Smooth muscle cell (in vitro differentiated cells): Measurements from ENCODE around the gene DIAPH1. TPM values are rescaled to one million over a fixed set of nuclear protein-coding genes. Genes with fewer than 3 reads are reported as not detected.

Experiments
- DNase-seq: peaks from one replicate; lab custom pipeline; 2025; ENCODE audit not compliant: unreplicated experiment; lab: John Stamatoyannopoulos, UW
- H2AFZ ChIP-seq: fragments of 200-600 bp; sonication (generic); 2 replicates; pipeline ENCODE4 v1.6.0; 2016; ENCODE audit warnings: antibody characterized with exemption, low read depth, mild to moderate bottlenecking
- H3F3A ChIP-seq: fragments of 200-600 bp; sonication (generic); 2 replicates; pipeline ENCODE4 v1.6.0; 2017; ENCODE audit warnings: antibody characterized with exemption, low read depth
- H3K27ac ChIP-seq: fragments of 200-600 bp; sonication (generic); 2 replicates; pipeline ENCODE4 v1.5.1; 2016; ENCODE audit warnings: low read depth, mild to moderate bottlenecking
- H3K27me3 ChIP-seq: fragments of 200-600 bp; sonication (generic); 2 replicates; pipeline ENCODE4 v1.6.1; 2016; ENCODE audit warnings: low read depth, mild to moderate bottlenecking
- H3K36me3 ChIP-seq: fragments of 200-600 bp; sonication (generic); 2 replicates; pipeline ENCODE4 v1.5.1; 2016; ENCODE audit warnings: low read depth
- H3K4me1 ChIP-seq: fragments of 200-600 bp; sonication (generic); 2 replicates; pipeline ENCODE4 v1.5.1; 2016; ENCODE audit warnings: low read depth
- H3K4me2 ChIP-seq: fragments of 200-600 bp; sonication (generic); 2 replicates; pipeline ENCODE4 v1.6.0; 2016; ENCODE audit warnings: mild to moderate bottlenecking
- H3K4me3 ChIP-seq: fragments of 200-600 bp; sonication (generic); 2 replicates; pipeline ENCODE4 v1.5.1; 2016; ENCODE audit warnings: mild to moderate bottlenecking
- H3K79me2 ChIP-seq: fragments of 200-600 bp; sonication (generic); 2 replicates; pipeline ENCODE4 v1.6.0; 2016; ENCODE audit warnings: low read depth, mild to moderate bottlenecking
- H3K9ac ChIP-seq: fragments of 200-600 bp; sonication (generic); 2 replicates; pipeline ENCODE4 v1.6.0; 2016; ENCODE audit warnings: low read depth
- H3K9me3 ChIP-seq: fragments of 200-600 bp; sonication (generic); replicated peaks from 2 replicates; pipeline ENCODE4 v1.5.1; 2016; ENCODE audit warnings: low read depth
- H4K20me1 ChIP-seq: fragments of 200-600 bp; sonication (generic); 2 replicates; pipeline ENCODE4 v1.6.0; 2016; ENCODE audit warnings: low read depth
- CTCF ChIP-seq: fragments of 200-600 bp; sonication (generic); IDR thresholded peaks from 2 replicates; pipeline ENCODE4 v1.5.1; 2017; ENCODE audit warnings: borderline replicate concordance, mild to moderate bottlenecking, antibody characterized with exemption; ENCODE audit not compliant: insufficient read depth, poor library complexity, severe bottlenecking
- WGBS: methylation state at CpG from one replicate; pipeline ENCODE4 v1.1.7; 2016; ENCODE audit warnings: low lambda C conversion rate; 5-methylcytosine and 5-hydroxymethylcytosine counted together
- polyA plus RNA-seq: library from polyadenylated mRNA; unstranded; fragments of >200 nt; fragmentation: Nextera tagmentation; extraction: Ambion mirVana; gene quantifications from 2 replicates; pipeline ENCODE4 v1.2.1, GENCODE V29; 2016
- total RNA-seq: library from RNA; depleted of rRNA; stranded (reverse); fragments of >200 nt; gene quantifications from 2 replicates; pipeline ENCODE4 v1.2.3, GENCODE V29; 2014

The DIAPH1 gene
- total and polyA plus RNA-seq, 2 experiments from 2014 or later = 15.4 to 26.7 TPM

DNA sequence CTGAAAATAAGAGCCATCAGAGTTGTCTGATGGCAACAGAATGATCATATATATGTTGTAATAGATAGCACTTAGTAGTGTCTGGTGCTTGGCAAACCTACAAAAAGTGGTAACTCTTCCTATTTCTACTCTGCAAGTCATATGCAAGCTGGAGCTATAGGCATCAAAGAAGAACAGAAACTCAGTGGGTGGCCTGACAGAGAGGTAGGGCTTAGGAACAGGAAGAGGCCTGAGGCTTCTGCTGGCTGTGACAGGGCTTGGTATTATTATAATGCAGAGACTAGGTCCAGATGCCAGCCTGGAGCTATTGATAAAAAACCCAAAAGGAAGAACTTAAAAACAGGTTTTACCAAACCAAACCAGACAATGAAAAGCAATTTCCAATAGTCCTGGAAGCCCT, 4.4 kb upstream of the DIAPH1 start:
- no peak overlapping the region for H3K27ac ChIP-seq
- H3K4me3 ChIP-seq = no peak overlapping the region
- H3F3A ChIP-seq = peaks cover 16% of the 10 kb centered on the region
- no peaks in the 10 kb centered on the region for H3K27me3 ChIP-seq
- no peaks in the 10 kb centered on the region for H3K79me2 ChIP-seq
- H3K9ac ChIP-seq = no peak overlapping the region
- TF ChIP-seq CTCF = no peak
- no peak for DNase-seq
- no peak overlapping the region for H2AFZ ChIP-seq
- H3K4me2 ChIP-seq = no peak overlapping the region
- H3K4me1 ChIP-seq = no peaks in the 10 kb centered on the region
- peaks cover 7% of the 10 kb centered on the region for H3K36me3 ChIP-seq
- H3K9me3 ChIP-seq = no peaks in the 10 kb centered on the region
- no peaks in the 10 kb centered on the region for H4K20me1 ChIP-seq

GRCh38 chr5:141618030-141618803, 583 bp downstream of the DIAPH1 start:
- H3K79me2 ChIP-seq = peaks cover 46% of the 10 kb centered on the region
- H3K36me3 ChIP-seq = peaks cover 1% of the 10 kb centered on the region
- peak overlapping the region; percentile 77 for H3K27ac ChIP-seq
- H3F3A ChIP-seq = peaks cover 24% of the 10 kb centered on the region
- peak; percentile 68 for DNase-seq
- no peaks in the 10 kb centered on the region for H3K9me3 ChIP-seq
- peak overlapping the region; percentile 65 for H2AFZ ChIP-seq
- H3K9ac ChIP-seq = peak overlapping the region; percentile 90
- peaks cover 28% of the 10 kb centered on the region for H3K4me1 ChIP-seq
- no peaks in the 10 kb centered on the region for H3K27me3 ChIP-seq
- H3K4me2 ChIP-seq = peak overlapping the region; percentile 97
- under 1% methylated on average over 23 of the region's 36 CpGs for WGBS
- H3K4me3 ChIP-seq = peak overlapping the region; percentile 94
- no peak for TF ChIP-seq CTCF
- H4K20me1 ChIP-seq = peaks cover 42% of the 10 kb centered on the region

- no peaks in the 10 kb centered on the region for H3K27me3 ChIP-seq
- H3K27ac ChIP-seq = peak overlapping the region; percentile 77
- peak overlapping the region; percentile 97 for H3K4me2 ChIP-seq
- H4K20me1 ChIP-seq = peaks cover 47% of the 10 kb centered on the region
- DNase-seq = no peak
- peak overlapping the region; percentile 90 for H3K9ac ChIP-seq
- H3F3A ChIP-seq = peaks cover 24% of the 10 kb centered on the region
- WGBS = 21% methylated on average over 9 of the region's 9 CpGs
- H3K4me3 ChIP-seq = peak overlapping the region; percentile 94
- peak overlapping the region; percentile 65 for H2AFZ ChIP-seq
- H3K4me1 ChIP-seq = peaks cover 30% of the 10 kb centered on the region
- no peak for TF ChIP-seq CTCF
- peaks cover 52% of the 10 kb centered on the region for H3K79me2 ChIP-seq
- no peaks in the 10 kb centered on the region for H3K36me3 ChIP-seq
- H3K9me3 ChIP-seq = no peaks in the 10 kb centered on the region
Observed at GRCh38 chr5:141617682-141618029, 1.1 kb downstream of the DIAPH1 start.

GRCh38 chr5:141617128-141617527, 1.7 kb downstream of the DIAPH1 start:
- H3K9me3 ChIP-seq = no peaks in the 10 kb centered on the region
- peak overlapping the region; percentile 90 for H3K9ac ChIP-seq
- WGBS = 73% methylated on average over 2 of the region's 2 CpGs
- no peaks in the 10 kb centered on the region for H3K27me3 ChIP-seq
- no peak for TF ChIP-seq CTCF
- H3K79me2 ChIP-seq = peaks cover 57% of the 10 kb centered on the region
- no peaks in the 10 kb centered on the region for H3K36me3 ChIP-seq
- no peak overlapping the region for H2AFZ ChIP-seq
- peak overlapping the region; percentile 77 for H3K27ac ChIP-seq
- H4K20me1 ChIP-seq = peaks cover 51% of the 10 kb centered on the region
- H3F3A ChIP-seq = peaks cover 24% of the 10 kb centered on the region
- peak overlapping the region; percentile 94 for H3K4me3 ChIP-seq
- DNase-seq = no peak
- H3K4me1 ChIP-seq = peaks cover 30% of the 10 kb centered on the region
- peak overlapping the region; percentile 97 for H3K4me2 ChIP-seq
